K562 (cell line): ENCODE measurements around the gene AMBRA1. TPM values are rescaled to one million over a fixed set of nuclear protein-coding genes. Genes with fewer than 3 reads are reported as not detected.

Experiments
- BDP1 ChIP-seq: IDR thresholded peaks from 3 replicates; pipeline ENCODE4 v1.6.1; 2011; ENCODE audit not compliant: insufficient read length, insufficient read depth
- BRCA1 ChIP-seq, 2 experiments: fragments of 450-650 bp in 1 of 2; sonication (generic) in 1 of 2; formaldehyde crosslinking in 1 of 2; IDR thresholded peaks; 2 replicates each; pipeline versions ENCODE4 v1.5.0 to v1.6.1; 2017 to 2020; ENCODE audit warnings: mild to moderate bottlenecking in 1 of 2, missing genetic modification reagents in 1 of 2
- KAT8 ChIP-seq: fragments of 450-650 bp; IDR thresholded peaks from 2 replicates; pipeline ENCODE4 v1.6.1; 2016; ENCODE audit warnings: low read depth, mild to moderate bottlenecking
- KDM2B ChIP-seq: fragments of 250-450 bp; sonication (Bioruptor Pico); IDR thresholded peaks from 2 replicates; pipeline ENCODE4 v1.8.0; 2021; ENCODE audit warnings: mild to moderate bottlenecking, moderate library complexity
- MCM3 ChIP-seq: fragments of 450-650 bp; IDR thresholded peaks from 2 replicates; pipeline ENCODE4 v1.6.1; 2016
- MEIS2 ChIP-seq: fragments of 450-650 bp; IDR thresholded peaks from 2 replicates; pipeline ENCODE4 v1.6.1; 2014; ENCODE audit warnings: mild to moderate bottlenecking; ENCODE audit not compliant: partially characterized antibody
- MTA1 ChIP-seq: fragments of 450-650 bp; IDR thresholded peaks from 2 replicates; pipeline ENCODE4 v1.6.1; 2017; ENCODE audit warnings: borderline replicate concordance
- NBN ChIP-seq: fragments of 450-650 bp; IDR thresholded peaks from 2 replicates; pipeline ENCODE4 v1.6.1; 2016; ENCODE audit warnings: low read depth, mild to moderate bottlenecking
- NFE2 ChIP-seq: IDR thresholded peaks from 2 replicates; pipeline ENCODE4 v1.6.1; 2014; ENCODE audit warnings: antibody characterized with exemption, low read depth
- PBX2 ChIP-seq, 2 experiments: IDR thresholded peaks in 1 of 2; conservative IDR thresholded peaks in 1 of 2; 2 replicates each; pipeline ENCODE4 v1.6.1; 2016; ENCODE audit warnings: low read depth in 2 of 2, mild to moderate bottlenecking in 1 of 2, missing compliant biosample characterization in 1 of 2, missing genetic modification characterization in 1 of 2, moderate library complexity in 1 of 2
- RCOR1 ChIP-seq, 2 experiments: IDR thresholded peaks; 2 replicates each; pipeline ENCODE4 v1.6.1; 2012; ENCODE audit warnings: low read depth in 2 of 2, low read length in 2 of 2, borderline replicate concordance in 1 of 2, improper control_type of control experiment in 1 of 2
- RHOXF2B ChIP-seq: fragments of 250-450 bp; sonication (Bioruptor Pico); conservative IDR thresholded peaks from 2 replicates; pipeline ENCODE4 v1.5.1; 2021
- SMAD1 ChIP-seq: fragments of 150-350 bp; IDR thresholded peaks from 2 replicates; pipeline ENCODE4 v1.6.1; 2014; ENCODE audit warnings: low read length, low read depth; ENCODE audit not compliant: partially characterized antibody
- SPI1 ChIP-seq: IDR thresholded peaks from 2 replicates; pipeline ENCODE4 v1.6.1; 2011; ENCODE audit warnings: low read depth, low read length, control low read depth, borderline replicate concordance
- TCF7L2 ChIP-seq: fragments of 150-350 bp; IDR thresholded peaks from 2 replicates; pipeline ENCODE4 v1.6.1; 2016; ENCODE audit warnings: low read depth, mild to moderate bottlenecking, low read length, moderate library complexity
- ZHX1 ChIP-seq: fragments of 150-350 bp; conservative IDR thresholded peaks from 2 replicates; pipeline ENCODE4 v1.6.1; 2014; ENCODE audit warnings: low read length
- ZNF197 ChIP-seq: fragments of 200-800 bp; sonication (Bioruptor generic); IDR thresholded peaks from 2 replicates; pipeline ENCODE4 v1.6.1; 2016; ENCODE audit warnings: low read depth, missing genetic modification characterization, missing compliant biosample characterization
- ZNF395 ChIP-seq: fragments of 200-800 bp; sonication (Bioruptor generic); IDR thresholded peaks from 2 replicates; pipeline ENCODE4 v1.6.1; 2017; ENCODE audit warnings: missing genetic modification characterization, missing compliant biosample characterization
- ZNF444 ChIP-seq: fragments of 250-450 bp; sonication (Bioruptor Pico); IDR thresholded peaks from 2 replicates; pipeline ENCODE4 v1.4.0; 2020; ENCODE audit warnings: mild to moderate bottlenecking, moderate library complexity
- polyA plus RNA-seq, 8 experiments: library from polyadenylated mRNA; depleted of rRNA in 4 of 8; stranded (reverse) in 5 of 8; unstranded in 3 of 8; fragments of >200 nt; fragmentation: Nextera tagmentation in 2 of 8; fragmentation: Illumina TruSeq in 1 of 8; extraction: Ambion mirVana in 2 of 8; extraction: Trizol in 1 of 8; gene quantifications; 2 replicates each; pipeline versions ENCODE4 v1.2.1 to v1.2.3, GENCODE V29; 2011 to 2014; ENCODE audit warnings: inconsistent platforms in 1 of 8, missing spikeins in 1 of 8
- total RNA-seq, 7 experiments: library from RNA; depleted of rRNA in 6 of 7; stranded (reverse); fragments of >200 nt in 6 of 7; fragmentation: Illumina TruSeq in 2 of 7; extraction: Trizol in 2 of 7; gene quantifications; 2 replicates each; pipeline versions ENCODE4 v1.2.1 to v1.2.3, GENCODE V29; 2011 to 2021; ENCODE audit warnings: low replicate concordance in 1 of 7

The AMBRA1 gene
- total and polyA plus RNA-seq, 9 of the 15 experiments (the other 6 are each of a cell fraction or from before 2014, with no cell fraction given), result 0.15 to 24.5 (median 13.0) TPM

GRCh38 chr11:46451759-46452158, 142.1 kb downstream of the AMBRA1 start (continued):
- no peak for TF ChIP-seq KDM2B (CRISPR knock-in tag)
- TF ChIP-seq MEIS2, result peak; percentile 60
- 0 out of 2 replicates have a peak, but pooled peaks have one; percentile 11 for TF ChIP-seq NFE2
- no peak for TF ChIP-seq BRCA1 (IDR thresholded peaks at IDR 0.05)
- no peak for TF ChIP-seq BRCA1 (CRISPR knock-in tag; IDR thresholded peaks at IDR 0.05)
- no peak for TF ChIP-seq ZNF197 (CRISPR knock-in tag)
- no peak for TF ChIP-seq MTA1
- no peak for TF ChIP-seq ZNF444
- TF ChIP-seq PBX2 (CRISPR knock-in tag; IDR thresholded peaks at IDR 0.05; ENCODE audit: low read depth), result no peak
- peak; percentile 66 for TF ChIP-seq PBX2 (tag; conservative IDR thresholded peaks at IDR 0.05; ENCODE audit: low read depth)
- TF ChIP-seq MCM3, result no peak
- peak; percentile 95 for TF ChIP-seq SPI1
- no peak for TF ChIP-seq SMAD1
- no peak for TF ChIP-seq BDP1
- no peak for TF ChIP-seq TCF7L2
- no peak for TF ChIP-seq RHOXF2B (CRISPR knock-in tag)
- TF ChIP-seq KAT8, result no peak
- no peak for TF ChIP-seq ZNF395 (CRISPR knock-in tag)
- peak in 1 of 2 experiments; percentile 76; a peak in 1 of 4 replicates for TF ChIP-seq RCOR1 (IDR thresholded peaks at IDR 0.05; ENCODE audit: borderline replicate concordance in 1 of 2, low read depth in 2 of 2, low read length in 2 of 2)
- no peak for TF ChIP-seq NBN
- TF ChIP-seq ZHX1, result no peak
